ENCODE data around the gene MTM1.

MTM1 gene

GRCh38 chrX:150664290-150664689, 95.9 kb downstream of the MTM1 start:
- no peak for DNase-seq (ENCODE audit: low read depth in 2 of 2)

- no peak for DNase-seq (ENCODE audit: low read depth in 2 of 2)
Observed at GRCh38 chrX:150676221-150676620, 107.8 kb downstream of the MTM1 start.

DNA sequence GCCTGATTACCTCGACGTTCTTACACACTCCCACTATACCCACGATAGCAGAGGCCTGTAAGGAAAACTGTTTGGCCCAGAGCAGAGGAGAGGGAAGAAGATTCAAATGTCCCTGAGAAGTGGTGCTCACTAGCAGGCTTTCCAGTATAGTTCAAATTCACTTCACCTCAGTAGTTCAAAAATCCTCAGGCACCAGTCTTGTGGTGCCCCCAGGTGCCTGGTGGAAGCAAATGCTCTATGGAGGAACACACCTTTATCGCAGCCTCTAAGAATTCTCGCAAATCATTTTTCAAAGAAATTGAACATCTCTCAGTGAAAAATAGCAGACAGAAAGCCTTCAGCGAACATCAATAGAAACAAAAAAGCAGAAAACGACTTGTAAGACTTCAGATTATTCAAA, 112.6 kb downstream of the MTM1 start:
- DNase-seq (ENCODE audit: low read depth in 2 of 2): no peak

GRCh38 chrX:150683112-150683511, 114.7 kb downstream of the MTM1 start:
- no peak for DNase-seq (ENCODE audit: low read depth in 2 of 2)

DNA sequence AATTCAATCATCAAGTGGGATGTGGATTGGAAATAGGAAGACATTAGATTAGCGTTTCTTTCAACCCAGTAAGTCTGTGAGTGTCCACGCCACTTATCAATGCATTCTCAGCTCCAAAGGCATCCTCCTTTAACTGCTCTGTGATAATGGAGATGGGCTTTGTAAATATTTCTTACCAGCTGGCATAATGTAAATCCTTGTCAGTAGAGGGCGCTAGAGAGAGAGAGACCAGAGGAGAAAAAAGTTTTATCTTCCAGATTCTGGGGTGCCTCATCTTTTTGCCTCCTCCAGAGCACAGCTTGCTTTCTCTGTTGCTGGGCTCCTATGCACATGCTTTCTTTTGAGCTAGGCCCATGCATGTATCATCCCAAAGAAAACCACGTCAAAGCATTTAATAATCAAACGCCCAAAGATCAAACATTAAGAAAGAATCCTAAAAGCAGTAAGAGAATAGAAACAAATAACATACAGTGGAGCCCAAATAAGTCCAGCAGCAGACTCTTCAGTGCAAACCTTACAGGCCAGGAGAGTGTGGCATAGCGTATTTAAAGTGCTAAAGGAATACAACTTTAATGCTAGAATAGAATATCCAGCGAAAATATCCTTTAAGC, 115.2 kb downstream of the MTM1 start:
- DNase-seq (ENCODE audit: low read depth in 2 of 2): no peak

GRCh38 chrX:150688911-150689451, 120.6 kb downstream of the MTM1 start:
- DNase-seq (ENCODE audit: low read depth in 2 of 2): no peak

GRCh38 chrX:150690126-150690525, 121.7 kb downstream of the MTM1 start:
- no peak for DNase-seq (ENCODE audit: low read depth in 2 of 2)

GRCh38 chrX:150692296-150692695, 123.9 kb downstream of the MTM1 start:
- no peak for DNase-seq (ENCODE audit: low read depth in 2 of 2)

DNA sequence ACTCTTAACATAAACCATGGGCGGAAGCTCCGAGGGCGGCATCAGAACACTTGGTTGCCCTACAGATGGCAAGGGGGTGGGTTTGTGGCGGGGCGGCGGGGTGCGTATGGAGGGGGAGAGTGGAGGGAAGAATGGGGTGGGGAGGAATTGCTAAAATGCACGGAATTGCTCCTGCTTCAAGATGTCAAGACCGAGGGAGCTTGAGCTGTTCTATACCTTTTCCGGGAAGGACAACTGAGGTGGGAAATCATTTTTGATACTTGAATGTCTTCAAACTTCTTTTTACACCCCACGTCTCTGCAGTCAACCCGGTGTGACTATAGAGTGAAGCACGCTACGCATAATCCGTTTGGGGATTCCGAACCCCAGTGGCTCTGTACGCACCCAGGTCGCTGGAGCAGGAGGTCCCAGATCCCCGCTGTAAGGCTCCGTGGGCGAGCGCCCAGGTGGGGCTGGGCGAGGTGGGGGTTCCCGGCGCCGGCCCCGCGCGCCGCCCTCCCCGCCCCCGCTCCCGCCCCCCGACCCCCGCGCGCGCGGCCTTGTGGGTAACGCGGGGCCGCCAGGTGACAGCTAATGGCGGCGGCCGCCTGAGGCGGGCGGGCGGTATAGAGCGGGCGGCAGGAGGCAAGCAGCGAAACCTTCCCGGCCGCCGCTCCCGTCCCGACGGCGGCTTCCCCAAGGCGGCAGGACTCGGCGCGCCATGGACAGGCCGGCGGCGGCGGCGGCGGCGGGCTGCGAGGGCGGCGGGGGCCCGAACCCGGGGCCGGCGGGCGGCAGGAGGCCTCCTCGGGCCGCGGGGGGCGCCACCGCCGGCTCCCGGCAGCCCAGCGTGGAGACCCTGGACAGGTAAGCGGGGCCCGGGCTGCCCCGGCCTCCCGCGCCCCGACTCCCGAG, 124.7 kb downstream of the MTM1 start, which contains the start of gene MTMR1:
MTMR1 (plus strand) TSS at position 566 of the 894 bp plus-strand sequence; CDS start at position 701, 135 bp downstream.
- DNase-seq (ENCODE audit: low read depth in 2 of 2): no peak

DNA sequence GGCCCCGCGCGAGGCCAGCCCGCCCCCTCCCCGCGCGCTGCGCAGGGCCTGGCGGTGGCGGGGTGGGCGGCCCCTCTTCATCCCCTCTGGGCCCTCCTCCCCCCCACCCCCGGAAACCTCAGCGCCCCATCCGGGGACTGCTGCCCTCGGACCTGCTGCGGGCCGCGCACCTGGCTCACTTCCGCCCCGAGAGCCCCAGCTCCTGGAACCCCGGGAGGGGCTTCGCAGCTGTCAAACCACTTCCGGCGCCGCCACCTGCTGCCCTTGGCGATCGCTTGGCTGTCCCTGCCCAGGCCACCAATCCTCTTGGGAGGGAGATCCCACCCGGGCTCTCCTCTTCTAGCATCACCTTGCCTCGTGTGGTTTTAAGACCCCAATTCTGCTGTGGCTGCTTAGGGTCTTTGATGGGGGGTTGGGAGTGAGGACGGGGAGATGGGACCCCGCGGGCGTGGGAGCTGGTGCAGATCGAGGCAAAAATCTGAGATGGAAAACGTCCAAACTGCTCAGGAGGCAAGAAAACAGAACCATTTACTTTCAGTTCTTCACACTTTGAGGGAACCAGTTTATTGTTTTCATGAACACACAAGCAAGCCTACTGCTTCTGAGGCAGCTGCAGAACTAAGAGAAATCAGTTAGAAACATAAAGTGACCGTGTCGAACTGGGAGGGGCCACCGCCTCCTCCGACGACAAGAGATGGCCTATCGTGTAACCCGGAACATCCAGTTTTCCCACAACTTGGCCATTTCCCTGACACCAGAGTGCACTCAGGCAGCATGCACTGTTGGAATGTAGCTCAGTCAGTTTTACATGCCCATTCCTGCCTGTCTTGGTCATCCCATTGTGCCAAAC, 125.5 kb downstream of the MTM1 start:
- DNase-seq (ENCODE audit: low read depth in 2 of 2): peak; percentile 60 to 61

DNA sequence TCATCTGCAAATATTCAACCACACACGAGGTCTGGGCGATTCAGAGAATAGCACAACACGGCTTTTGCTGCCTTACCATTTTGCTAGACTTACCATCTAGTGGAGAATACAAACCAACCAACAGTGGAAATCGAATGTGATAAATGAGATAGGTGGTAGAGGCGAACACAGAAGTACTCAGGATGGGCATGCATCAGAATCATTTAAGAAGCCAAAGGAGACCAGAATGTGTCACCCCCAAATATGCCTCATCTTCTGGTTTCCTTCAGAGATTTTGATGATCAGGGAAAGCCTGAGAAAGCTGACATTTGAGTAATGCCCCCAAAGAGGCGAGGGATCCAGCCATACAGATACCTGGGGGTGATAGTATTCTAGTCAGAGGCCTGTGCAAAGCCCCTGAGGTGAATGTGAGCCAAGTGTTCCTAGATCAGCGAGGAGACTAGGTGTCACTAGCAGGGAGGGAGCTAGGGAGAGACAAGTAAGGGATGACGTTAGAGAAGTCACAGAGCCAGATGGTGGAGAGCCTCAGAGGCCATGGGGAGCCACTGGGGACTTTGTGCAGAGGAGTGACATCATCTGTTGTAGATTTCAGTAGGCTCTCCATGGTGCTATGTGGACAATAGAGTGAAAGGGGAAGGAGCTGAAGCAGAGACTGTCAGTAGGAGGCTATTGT, 126.5 kb downstream of the MTM1 start:
- no peak for DNase-seq (ENCODE audit: low read depth in 2 of 2)

DNA sequence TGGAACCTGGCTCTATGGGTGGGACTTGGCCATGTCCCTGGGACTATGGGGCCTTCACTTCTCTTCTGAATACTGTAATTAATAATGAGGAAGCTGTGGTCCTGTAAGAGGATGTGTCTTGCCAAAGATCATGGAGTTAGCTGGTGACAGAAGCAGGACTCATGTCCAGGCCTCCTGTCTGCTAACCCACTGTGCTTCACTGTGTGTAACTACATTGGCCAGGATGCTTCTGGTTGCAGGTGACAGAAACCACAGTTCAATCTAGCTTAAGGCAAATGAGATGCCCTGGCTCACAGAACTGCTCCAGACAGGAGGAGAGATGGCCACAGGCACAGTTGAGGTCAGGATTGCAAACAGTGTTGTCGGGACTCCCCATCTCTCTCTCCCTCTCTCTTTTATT, 127.9 kb downstream of the MTM1 start:
- no peak for DNase-seq (ENCODE audit: low read depth in 2 of 2)

GRCh38 chrX:150696866-150697265, 128.4 kb downstream of the MTM1 start:
- DNase-seq (ENCODE audit: low read depth in 2 of 2): no peak

- no peak for DNase-seq (ENCODE audit: low read depth in 2 of 2)
Observed at GRCh38 chrX:150697641-150698040, 129.2 kb downstream of the MTM1 start.

DNA sequence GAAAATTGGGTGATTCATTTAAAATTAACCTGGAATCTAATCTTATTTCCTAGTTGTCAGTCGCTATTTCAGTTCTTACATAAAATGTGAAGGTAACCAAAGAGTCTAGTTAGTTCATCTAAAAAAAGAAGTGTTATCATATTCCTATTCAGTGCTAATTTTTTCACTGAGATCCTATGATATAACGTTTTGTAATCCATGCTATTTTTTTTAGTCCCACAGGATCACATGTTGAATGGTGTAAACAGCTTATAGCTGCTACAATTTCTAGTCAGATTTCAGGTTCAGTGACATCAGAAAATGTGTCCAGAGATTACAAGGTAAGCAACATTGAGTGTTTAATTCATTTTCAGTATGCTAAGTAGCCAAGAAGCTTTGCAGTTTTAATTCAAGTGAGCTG, 130.6 kb downstream of the MTM1 start:
- DNase-seq (ENCODE audit: low read depth in 2 of 2): no peak

DNA sequence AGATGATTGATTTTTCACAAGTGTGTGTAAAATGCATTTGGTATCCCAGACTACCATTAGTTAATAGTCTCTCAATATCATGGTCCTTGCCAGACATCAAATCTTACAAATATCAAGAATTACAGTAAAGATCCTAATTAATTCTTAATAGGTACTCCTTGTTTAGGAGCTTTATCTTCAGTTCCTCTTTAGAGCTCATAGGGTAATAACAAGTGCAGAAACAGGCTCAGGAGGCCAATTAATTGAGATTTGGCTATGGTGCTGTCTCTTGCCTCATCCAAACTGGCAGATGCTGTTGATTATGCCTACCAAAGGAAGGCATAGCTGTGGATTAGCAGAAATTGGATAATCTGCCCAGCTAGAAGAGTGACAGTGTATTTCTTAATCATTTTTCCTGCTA, 131.7 kb downstream of the MTM1 start:
- no peak for DNase-seq (ENCODE audit: low read depth in 2 of 2)

- DNase-seq (ENCODE audit: low read depth in 2 of 2): no peak
Observed at GRCh38 chrX:150701377-150701776, 133.0 kb downstream of the MTM1 start.

GRCh38 chrX:150702966-150703694, 134.7 kb downstream of the MTM1 start:
- DNase-seq (ENCODE audit: low read depth in 2 of 2): no peak

DNA sequence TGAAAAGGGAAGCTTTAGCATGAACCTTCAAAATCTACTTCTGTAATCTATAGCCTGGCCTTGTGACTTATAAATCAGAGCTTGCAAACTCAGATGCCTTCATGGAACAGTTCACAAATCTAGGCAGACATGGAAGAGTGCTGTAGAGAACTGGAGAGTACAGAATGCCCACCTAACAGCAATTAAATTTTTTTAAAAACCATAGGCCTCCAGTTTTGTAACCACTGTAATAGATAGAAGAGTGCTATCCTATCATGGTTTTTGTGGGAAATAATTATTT, 135.2 kb downstream of the MTM1 start:
- DNase-seq (ENCODE audit: low read depth in 2 of 2): no peak

- DNase-seq (ENCODE audit: low read depth in 2 of 2): no peak
Observed at GRCh38 chrX:150704030-150704613, 135.7 kb downstream of the MTM1 start.

- no peak for DNase-seq (ENCODE audit: low read depth in 2 of 2)
Observed at GRCh38 chrX:150712619-150713018, 144.2 kb downstream of the MTM1 start.
